OCI-M2 (cell line): Measurements from ENCODE around the gene ASB1.
"Not testable (repeated sequence)": the region's sequence is repeated elsewhere in the genome, so short reads cannot be mapped to it uniquely, and the experiment has no call there.

Source experiments
- DNase-seq: peaks from one replicate; lab custom pipeline; 2025; ENCODE audit not compliant: unreplicated experiment; lab: John Stamatoyannopoulos, UW

Gene ASB1

DNA sequence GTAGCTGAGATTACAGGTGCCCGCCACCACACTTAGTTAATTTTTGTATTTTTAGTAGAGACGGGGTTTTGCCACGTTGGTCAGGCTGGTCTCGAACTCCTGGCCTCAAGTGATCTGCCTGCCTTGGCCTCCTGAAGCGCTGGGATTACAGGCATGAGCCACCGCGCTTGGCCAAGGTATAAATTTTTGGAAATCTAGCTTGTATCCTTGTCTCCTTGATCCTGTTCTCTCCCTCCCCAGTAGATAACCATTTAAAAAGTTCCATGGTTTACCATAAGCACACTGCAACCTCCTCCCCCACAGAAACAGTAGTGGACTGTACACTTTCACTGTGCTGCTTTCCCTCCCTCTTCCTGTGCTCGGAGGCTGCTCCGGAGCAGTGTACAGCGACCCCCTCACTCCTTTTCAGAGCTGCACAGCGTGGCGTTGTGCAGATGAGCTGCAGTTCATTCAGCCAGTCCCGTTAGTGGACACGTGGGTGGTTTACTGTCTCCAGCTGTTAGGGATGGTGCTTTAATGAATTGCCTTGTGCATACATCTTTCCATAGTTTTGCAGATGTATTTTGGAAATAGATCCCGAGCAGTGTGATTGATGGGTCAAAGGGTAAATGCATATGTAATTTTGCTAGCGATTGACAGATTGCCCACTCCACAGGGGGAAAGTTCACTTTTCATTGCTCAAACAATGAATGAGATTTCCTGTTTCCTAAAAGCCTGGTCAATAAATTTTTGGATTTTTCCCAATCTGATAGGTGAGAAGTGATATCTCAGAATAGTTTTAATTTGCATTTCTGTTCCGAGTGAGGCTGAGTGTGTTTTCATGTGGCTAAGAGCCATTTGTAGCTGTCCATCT is 14.8 kb downstream of the ASB1 start:
- no peak for DNase-seq

DNA sequence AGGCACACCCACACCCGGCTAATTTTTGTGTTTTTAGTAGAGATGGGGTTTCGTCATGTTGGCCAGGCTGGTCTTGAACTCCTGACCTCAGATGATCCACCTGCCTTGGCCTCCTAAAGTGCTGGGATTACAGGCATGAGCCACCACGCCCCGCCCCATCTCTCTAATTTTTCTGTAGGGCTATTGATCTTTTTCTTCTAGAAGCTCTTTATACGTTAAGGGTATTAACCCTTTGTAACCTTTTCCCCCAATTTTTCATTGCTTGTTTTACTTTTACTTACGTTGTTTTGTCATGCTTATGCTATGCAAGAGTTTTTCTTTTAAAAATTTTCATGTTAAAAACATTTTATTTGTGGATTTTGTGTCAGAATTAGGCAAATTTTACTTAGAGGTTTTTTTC is 15.5 kb downstream of the ASB1 start:
- not testable (repeated sequence) for DNase-seq

DNA sequence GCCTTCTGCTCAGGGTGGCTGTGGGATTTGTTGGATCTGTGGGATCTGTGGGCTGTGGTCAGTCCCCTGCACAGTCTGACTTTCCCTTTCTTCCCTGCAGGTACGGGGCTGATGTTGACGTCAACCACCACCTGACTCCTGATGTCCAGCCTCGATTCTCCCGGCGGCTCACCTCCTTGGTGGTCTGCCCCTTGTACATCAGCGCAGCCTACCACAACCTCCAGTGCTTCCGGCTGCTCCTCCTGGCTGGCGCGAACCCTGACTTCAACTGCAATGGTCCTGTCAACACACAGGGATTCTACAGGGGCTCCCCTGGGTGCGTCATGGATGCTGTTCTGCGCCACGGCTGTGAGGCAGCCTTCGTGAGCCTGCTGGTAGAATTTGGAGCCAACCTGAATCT is 17.5 kb downstream of the ASB1 start:
- DNase-seq: no peak

DNA sequence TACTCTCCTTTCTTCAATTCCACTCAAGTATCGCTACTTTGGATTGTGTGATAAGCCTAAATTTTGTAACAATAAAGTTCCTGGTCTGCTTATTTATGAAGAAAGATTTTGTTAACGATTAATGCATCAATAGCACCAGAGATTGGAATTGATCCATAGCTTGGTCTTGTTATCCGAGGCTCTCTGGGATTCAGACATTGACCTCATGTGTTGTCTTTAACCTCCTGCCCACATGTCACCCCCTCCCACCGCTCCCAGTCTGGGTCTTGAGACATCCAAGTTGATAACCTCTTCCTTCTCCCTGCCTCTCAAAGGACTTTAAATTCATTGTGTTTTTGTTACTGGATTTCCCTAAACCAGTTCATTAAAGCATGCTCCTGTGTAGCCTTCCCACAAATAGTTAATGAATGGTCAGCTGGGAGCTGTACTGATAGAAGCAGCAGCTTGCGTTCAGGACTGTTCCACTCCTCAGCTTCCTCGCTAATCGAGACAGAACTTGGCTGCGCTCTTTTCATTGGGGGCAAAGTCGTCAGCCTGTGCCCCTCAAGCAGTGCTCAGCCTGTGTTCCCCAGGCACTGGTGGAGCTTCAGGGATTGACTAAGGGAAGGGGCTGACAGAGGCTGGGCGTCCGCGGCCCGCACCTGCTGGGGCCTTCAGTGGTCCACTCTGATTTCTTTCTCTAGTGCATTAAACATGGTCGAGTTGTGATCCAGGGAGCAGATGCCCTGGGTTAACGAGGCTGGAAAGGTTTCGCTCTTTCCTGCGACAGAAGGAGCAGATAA is 18.9 kb downstream of the ASB1 start:
- DNase-seq: no peak

DNA sequence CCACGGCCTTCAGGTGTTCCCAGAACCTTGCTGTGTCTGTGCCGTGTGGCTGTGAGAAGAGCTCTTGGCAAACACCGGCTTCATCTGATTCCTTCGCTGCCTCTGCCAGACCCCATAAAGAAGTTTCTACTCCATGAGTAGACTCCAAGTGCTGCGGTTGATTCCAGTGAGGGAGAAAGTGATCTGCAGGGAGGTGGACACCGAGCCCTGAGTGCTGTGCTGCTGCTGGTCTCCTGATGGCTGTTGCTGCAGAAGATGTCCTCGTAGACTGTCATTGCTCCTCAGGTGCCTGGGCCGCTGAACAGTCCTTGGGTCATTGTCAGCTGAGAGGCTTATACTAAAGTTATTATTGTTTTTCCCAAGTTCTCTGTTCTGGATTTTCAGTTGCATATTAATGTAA is 19.6 kb downstream of the ASB1 start:
- DNase-seq: no peak

DNA sequence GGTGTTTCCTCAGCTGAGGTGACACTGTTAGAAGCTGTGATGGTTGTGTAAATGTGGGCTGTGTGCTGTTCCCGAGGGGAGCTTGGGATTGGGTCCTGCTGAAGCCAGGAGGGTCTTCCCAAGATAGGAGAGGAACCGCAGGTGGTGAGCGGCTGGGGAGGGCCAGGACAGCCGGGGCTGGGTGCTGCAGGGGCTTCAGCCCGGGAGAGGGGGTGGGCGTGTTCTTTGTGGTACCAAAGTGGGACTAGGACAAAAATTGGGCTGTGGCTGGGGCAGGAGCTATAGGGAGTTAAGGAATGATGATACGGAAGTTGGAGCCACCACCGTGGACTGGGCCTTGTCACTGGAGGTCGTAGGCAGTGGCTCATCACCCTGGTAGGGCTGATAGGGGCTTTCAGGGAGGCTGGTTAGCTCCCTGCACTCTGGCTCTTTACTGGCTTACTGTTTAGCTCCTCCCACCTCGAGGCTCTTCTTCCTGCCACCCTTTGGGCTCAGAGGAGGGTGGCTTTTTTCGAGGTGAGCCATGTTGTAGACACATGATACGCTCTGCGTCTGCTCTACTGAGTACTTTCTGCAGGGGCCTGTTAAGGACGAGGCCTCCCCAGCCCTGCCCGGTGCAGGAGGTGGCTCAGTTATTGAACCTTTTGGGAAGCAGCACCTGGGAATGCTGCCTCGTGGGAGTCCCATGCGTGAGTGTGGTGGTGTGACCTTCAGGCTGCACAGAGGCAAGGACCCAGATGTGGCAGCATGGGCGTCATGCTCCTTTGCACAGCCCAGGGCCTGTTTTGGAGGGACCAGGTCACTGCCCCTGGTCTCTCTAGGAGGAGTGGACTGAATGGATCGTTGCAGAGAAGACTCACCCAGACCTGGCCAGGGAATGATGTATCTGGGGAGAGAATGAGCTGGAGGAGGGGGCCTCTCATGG is 21.6 kb downstream of the ASB1 start:
- no peak for DNase-seq

DNA sequence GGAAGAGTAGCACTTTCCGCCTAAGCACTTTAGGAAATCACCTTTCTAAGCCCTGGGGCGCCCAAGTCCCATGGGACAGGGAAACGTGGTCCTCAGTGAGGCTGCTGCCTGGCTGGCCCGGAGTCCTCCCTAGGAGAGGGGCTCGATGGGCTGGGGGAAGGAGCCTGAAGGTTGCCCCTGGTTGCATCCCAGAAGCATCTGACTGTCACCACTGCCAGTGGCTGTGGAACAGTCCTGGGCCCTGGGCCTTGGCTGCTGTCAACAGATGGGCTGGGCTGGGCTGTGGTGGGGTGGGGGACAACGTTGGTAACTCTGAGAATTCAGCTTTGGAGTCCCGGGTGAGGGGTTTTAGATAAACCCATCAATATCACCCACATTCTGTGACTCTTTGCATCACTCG is 22.5 kb downstream of the ASB1 start:
- no peak for DNase-seq

DNA sequence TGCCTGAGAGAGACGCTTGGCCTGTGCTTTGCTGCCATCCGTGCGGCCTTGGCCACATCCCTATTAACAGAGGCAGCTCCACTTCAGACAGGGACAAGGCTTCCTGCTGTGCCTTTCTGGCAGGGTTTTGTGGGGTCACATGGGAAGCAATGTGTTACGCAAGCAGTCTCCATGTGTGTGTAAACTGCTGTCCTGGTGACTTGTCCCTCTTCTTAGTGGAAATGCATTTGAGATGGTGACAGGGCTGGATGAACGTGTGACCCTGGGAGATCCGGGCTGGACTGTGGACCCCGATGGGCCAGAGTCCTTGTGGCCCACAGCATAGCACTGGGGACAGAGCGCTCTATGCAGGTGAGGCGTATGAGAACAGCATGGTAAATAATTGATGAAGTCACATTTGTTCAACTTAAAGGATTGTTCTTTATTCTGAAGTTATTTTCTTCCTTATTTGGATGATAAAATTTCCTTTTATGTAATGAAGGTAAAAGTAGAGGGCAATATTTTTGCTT is 23.2 kb downstream of the ASB1 start:
- DNase-seq: no peak

DNA sequence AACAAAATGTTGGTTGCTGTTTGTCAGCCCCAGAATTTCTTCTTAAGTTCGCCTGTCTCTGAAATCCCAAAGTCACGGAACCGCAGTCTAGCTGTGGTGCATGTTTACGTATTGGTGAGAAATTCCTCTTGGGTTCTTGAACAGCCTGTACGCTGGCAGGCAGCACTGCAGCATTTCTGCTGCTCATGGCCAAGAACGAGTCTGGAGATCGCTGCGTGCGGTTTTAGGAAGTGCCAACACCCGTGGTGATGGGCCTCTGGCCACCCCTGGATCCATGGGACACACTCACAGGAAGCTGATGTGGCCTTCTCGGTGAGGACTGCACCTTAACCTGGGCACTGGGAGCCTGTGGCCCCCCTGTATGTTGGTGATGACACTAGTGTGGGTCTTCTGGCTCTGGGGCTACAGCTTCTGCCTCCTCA is 23.7 kb downstream of the ASB1 start:
- no peak for DNase-seq

DNA sequence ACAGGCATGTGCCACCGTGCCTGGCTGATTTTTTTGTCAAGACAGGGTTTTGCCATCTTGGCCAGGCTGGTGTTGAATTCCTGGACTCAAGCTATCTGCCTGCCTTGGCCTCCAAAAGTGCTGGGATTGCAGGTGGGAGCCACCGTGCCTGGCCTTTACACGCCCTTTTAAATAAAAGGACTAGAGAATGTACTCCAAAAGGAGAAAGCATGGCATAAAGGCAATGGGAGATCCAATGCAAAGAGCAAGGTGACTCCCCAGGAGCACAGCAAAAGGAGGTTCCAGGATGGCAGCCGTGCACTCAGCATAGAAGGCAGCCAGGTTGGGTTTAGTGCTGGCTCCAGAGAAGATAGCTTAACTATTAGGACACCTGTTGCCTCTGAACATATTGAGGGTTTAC is 27.1 kb downstream of the ASB1 start:
- DNase-seq: no peak

DNA sequence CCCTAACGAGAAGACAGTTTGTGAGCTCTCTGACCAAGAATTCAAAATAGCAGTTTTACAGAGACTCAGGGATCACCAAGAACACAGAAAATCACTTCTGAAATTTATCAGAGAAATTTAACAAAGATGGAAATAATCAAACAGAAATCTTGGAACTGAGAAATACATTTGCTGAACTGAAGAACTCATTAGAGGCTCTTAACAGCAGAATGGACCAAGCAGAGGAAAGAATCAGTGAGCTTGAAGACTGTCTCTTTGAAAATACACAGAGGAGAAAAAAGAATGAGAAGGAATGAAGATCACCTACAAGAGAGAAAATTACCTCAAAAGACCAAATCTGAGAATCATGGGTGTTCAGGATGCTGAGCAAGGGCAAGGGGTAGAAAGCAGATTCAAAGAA is 29.7 kb downstream of the ASB1 start:
- no peak for DNase-seq

DNA sequence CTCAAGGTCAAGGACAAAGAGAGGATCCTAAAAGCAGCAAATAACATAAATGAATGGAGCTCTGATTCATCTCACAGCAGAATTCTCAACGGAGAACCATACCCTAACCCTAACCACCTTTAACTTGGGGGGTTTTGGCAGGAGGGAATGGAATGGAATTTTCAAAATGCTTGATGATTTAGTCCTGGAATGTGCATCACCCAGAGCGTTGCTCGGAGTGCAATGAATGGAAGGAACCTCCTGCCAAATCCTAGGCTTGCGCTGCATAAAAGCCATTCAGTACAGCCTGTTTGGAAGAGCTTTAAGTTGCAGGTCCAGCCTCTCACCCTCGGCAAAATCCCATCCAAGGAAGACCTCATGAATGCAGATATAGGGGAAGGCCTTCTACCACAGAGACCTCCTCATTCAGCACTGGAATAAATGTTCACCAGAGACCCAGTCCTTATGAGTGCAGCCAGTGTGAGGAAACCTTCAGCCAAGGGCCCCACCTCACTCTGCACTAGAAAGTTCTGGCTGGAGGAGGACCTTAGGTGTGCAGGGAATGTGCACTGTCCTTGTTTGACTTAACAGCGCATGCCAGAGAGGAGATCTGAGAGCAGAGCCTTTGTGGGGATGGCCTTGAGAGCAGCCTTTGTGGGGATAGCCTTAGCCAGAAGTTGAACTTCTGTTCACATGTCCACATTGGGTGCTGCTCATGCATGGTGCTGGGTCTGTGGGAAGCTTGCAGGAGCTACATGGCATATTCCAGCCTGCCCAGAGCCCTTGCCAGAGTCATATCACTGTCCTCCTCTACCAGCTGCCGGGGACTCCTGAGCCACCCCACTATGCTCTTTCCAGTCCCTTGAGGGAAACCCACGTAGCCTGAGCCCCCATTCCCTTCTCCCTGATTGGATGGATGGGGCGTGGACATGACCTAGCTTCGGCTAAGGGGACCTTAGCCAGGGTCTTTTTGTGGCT is 30.5 kb downstream of the ASB1 start:
- DNase-seq: no peak

DNA sequence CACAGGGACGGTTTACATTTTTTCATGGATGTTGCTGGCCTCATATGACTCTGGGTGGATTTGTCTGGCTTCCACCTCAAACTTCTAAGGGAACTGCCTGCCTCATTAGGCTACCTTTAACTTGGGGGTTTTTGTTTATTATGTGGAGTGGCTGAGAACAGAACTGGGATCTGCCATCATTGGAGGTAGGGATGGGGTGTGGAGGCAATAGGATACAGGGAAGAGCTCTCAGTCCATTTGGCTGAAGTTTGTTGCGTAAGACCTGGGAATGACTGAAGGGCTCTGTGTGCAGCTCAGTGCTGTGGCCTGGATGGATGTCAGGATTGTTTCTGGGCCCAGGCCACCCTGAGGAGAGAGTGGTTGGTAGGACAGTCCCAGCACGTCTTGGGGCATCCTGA is 31.2 kb downstream of the ASB1 start:
- DNase-seq: no peak

DNA sequence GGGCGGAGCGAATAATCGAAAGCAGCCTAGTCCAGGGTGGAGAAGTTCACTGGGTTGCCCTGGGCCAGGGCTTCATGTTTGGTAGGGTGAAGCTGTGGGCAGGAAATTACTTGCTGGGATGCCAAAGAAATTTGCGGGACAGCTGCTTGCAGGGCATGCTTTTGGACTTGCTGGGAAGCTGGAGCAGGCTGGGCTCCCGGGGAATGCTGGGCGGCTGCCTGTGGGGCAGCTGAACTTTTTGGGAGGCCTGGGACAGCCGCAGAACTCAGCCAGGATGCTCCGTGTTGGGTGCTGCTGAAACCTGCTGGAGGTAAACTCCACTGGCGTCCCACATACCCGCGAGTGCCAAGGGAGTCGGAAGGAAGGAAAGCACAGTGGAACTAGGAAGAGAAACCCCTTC is 31.9 kb downstream of the ASB1 start:
- no peak for DNase-seq

DNA sequence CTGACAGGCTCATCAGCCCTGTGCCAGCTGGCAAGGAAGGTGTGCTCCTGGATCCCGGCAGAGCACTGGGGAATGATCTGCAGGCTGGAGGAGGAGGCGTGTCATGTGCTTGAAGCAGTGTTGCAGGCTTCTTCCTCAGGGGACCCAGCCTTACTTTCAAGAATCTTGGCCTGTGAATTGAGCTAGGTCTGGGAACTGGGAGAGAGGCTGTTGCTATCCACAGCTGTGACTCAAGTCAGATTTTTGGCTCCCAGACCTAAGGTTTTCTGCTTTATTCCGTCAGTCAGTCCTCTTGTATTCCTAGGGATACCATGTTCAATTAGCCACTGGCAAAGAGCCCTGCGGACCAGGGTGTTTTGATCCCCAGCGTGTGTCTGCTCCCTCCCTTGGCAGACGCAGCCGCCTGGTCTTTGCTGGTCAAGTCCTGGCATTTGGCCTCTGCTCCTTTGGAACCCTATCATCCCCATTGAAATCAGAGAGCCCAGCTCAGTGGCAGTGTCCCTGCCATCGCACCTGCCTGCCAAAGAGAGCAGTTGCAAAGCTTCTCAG is 32.4 kb downstream of the ASB1 start:
- no peak for DNase-seq

DNA sequence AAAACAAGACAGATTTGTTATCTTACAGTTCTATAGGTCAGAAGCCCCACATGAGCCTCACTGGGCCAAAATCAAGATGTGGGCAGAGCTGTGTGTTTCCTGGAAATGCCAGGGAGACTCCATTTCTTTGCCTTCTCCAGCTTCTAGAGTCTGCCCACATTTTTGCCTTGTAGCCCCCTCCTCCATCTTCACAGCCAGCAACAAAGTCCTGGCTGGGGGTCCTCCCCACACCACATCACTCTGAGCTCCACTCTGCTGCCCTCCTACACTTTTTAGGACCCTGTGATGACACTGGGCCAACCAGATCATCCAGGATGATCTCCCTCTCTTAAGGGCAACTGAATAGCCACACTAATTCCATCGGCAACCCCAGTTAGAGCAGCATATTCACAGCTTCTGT is 34.3 kb downstream of the ASB1 start:
- DNase-seq: no peak

DNA sequence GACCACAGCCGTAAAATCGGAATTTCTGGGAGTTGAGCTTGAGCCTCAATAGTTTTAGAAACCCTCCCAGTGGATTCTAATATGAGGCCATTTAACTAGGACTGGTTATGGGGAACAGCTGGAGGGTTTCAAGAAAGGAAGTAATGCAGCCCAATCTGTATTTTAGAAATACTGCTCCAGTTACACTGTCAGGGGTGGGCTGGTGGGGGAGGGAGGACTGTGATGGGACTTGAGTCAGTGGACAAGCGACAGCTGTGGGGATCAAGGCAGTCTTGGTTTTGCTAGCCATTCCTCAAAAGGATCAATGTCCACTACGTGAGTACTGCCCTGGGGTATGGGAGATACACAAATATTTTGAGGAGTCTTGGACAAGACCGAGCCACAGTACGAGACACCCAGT is 34.8 kb downstream of the ASB1 start:
- no peak for DNase-seq

DNA sequence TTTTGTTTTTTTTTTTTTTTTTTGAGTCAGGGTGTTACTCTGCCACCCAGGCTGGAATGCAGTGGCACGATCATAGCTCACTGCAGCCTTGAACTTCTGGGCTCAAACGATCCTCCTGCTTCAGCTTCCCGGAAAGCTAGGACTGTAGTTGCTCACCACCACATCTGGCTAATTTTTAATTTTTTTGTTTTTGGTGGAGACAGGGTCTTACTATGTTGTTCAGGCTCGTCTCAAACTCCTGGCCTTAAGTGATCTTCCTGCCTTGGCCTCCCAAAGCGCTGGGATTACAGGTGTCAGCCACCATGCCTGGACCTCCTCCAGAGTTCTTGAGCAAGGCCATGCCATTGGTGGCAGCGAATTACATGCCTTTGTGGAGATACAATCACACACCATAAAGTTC is 35.2 kb downstream of the ASB1 start:
- DNase-seq: no peak

DNA sequence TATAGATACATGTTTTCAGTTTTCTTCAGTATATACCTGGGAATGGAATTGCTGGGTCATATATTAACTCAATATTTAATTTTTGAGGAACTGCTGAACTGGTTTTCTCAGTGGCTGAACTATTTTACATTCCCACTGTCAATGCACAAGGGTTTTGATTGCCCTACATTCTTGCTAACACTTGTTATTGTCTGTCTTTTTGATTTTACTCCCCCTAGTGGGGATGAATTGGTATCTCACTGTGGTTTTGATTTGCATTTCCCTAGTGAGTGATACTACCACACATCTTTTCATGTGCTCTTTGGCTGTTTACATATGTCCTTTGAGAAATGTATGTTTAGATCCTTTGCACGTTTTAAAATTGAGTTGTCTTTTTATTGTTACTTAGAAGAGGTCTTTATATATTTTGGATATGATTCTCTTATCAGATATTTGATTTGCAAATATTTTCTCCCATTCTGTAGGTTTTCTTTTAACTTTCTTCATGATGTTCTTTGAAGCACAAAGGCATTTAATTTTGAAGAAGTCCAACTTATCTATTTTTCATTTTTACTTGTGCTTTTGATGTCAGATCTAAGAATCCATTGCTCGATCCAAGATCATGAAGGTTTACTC is 36.2 kb downstream of the ASB1 start:
- no peak for DNase-seq
